Thyroid gland (tissue), 4 donors: ENCODE data around the gene MYO1D.

ENCODE experiments used
- POLR2A ChIP-seq, 2 donors: fragments of 450-650 bp; IDR thresholded peaks; one replicate each; pipeline ENCODE4 v1.6.1; 2017; ENCODE audit warnings: antibody characterized with exemption in 2 of 2, mild to moderate bottlenecking in 2 of 2, moderate library complexity in 1 of 2
- TF ChIP-seq, protein P1 (sequence below), 6 experiments: fragments of 200-600 bp in 3 of 6; fragments of 450-650 bp in 3 of 6; sonication (generic) in 3 of 6; IDR thresholded peaks; one replicate each; pipeline ENCODE4 v1.5.1; 2016 to 2019; ENCODE audit warnings: antibody characterized with exemption in 6 of 6, mild to moderate bottlenecking in 2 of 6, inconsistent platforms in 1 of 6, moderate library complexity in 1 of 6

GRCh38 chr17:32489320-32490100 lies 387.4 kb downstream of the MYO1D start:
- no peak for TF ChIP-seq POLR2A (IDR thresholded peaks at IDR 0.05)
- TF ChIP-seq, protein P1, sequence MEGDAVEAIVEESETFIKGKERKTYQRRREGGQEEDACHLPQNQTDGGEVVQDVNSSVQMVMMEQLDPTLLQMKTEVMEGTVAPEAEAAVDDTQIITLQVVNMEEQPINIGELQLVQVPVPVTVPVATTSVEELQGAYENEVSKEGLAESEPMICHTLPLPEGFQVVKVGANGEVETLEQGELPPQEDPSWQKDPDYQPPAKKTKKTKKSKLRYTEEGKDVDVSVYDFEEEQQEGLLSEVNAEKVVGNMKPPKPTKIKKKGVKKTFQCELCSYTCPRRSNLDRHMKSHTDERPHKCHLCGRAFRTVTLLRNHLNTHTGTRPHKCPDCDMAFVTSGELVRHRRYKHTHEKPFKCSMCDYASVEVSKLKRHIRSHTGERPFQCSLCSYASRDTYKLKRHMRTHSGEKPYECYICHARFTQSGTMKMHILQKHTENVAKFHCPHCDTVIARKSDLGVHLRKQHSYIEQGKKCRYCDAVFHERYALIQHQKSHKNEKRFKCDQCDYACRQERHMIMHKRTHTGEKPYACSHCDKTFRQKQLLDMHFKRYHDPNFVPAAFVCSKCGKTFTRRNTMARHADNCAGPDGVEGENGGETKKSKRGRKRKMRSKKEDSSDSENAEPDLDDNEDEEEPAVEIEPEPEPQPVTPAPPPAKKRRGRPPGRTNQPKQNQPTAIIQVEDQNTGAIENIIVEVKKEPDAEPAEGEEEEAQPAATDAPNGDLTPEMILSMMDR (IDR thresholded peaks at IDR 0.05) = no peak
